Fibroblast of mammary gland (primary cell): Measurements from ENCODE around the gene CENATAC.

Experiments used
- DNase-seq: peaks from one replicate; pipeline ENCODE4 v3.0.0-alpha.2; 2010; ENCODE audit warnings: low read depth
- H3K4me3 ChIP-seq: 2 replicates; pipeline ENCODE4 v1.5.1; 2011; ENCODE audit warnings: low read depth, mild to moderate bottlenecking, low read length, moderate library complexity; ENCODE audit not compliant: control insufficient read depth
- TF ChIP-seq, protein P1 (sequence below): conservative IDR thresholded peaks from 2 replicates; pipeline ENCODE4 v1.5.1; 2011; ENCODE audit warnings: low read depth, low read length, inconsistent platforms; ENCODE audit not compliant: control insufficient read depth, insufficient read depth

The CENATAC gene

DNA sequence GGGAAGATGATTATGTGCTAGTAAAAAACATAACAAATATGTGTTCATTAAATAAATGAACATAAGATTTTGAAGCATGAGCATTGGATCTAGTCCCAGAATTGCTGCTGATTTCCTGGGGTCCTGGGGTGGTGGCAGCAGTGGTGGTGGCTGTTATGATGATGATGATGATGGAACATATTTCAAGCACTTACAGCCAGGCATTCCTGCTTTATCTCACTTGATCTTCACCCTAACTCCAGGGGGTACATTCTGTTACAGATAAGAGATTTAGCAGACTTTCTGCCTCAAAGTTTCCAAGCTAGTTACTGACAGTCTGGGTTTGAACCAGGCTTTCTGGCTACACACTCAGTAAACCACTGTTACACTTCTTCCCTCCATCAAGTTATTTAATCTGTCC is 25.8 kb downstream of the CENATAC start:
- TF ChIP-seq, protein P1, sequence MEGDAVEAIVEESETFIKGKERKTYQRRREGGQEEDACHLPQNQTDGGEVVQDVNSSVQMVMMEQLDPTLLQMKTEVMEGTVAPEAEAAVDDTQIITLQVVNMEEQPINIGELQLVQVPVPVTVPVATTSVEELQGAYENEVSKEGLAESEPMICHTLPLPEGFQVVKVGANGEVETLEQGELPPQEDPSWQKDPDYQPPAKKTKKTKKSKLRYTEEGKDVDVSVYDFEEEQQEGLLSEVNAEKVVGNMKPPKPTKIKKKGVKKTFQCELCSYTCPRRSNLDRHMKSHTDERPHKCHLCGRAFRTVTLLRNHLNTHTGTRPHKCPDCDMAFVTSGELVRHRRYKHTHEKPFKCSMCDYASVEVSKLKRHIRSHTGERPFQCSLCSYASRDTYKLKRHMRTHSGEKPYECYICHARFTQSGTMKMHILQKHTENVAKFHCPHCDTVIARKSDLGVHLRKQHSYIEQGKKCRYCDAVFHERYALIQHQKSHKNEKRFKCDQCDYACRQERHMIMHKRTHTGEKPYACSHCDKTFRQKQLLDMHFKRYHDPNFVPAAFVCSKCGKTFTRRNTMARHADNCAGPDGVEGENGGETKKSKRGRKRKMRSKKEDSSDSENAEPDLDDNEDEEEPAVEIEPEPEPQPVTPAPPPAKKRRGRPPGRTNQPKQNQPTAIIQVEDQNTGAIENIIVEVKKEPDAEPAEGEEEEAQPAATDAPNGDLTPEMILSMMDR = no peak
- no peak overlapping the region for H3K4me3 ChIP-seq
- DNase-seq = no peak

DNA sequence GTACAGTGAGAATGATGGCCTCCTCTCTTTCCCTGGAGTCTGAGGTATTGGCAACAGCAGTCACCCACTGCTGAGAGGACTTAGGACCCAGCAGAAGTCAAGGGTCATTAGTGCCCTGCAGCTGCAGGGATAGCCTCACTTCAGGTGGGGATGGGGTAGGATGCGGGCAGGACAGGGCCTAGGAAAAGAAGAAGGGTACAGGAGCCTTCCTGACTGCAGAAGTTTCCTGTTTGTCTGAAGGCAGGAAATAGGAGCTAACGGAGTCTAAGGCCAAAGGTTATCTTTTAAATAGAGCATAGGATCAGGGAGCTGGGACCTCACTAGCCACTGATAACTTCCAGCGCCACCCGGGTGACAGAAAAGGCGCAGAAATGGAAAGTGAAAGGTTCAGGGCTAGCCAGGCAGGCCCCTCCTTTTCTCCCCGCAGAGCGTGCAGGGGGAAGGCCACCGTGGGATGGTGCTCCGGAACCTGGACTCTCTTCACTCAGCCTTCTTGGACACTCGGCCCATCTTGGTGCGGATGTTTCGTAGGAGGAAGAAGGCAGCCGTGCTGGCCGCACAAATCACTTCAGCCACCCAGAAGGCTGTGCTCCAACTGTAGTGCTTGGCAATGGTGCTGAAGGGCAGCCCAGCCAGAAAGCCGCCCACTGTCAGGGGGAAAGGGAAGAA is 26.6 kb downstream of the CENATAC start:
- TF ChIP-seq, protein P1 = no peak
- no peak overlapping the region for H3K4me3 ChIP-seq
- DNase-seq = no peak

DNA sequence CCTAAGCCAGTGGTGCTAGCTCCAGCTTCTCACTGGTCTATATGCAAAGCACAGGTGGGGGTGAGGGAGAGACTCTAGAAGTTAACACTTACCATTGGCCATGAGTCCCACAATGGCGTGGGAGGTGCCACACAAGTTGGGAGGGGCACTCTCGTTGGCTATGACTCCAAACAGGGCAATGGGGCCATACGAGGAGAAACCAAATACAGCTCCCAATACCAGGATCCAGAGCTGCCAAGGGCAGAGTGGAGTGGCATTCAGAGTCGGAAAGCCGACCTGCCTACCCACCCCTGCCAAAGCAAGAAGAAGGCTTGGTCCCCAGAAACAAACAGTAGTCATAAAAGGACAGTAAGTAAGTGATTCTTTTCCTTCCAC is 27.1 kb downstream of the CENATAC start:
- no peak for DNase-seq
- no peak overlapping the region for H3K4me3 ChIP-seq
- TF ChIP-seq, protein P1 = no peak

DNA sequence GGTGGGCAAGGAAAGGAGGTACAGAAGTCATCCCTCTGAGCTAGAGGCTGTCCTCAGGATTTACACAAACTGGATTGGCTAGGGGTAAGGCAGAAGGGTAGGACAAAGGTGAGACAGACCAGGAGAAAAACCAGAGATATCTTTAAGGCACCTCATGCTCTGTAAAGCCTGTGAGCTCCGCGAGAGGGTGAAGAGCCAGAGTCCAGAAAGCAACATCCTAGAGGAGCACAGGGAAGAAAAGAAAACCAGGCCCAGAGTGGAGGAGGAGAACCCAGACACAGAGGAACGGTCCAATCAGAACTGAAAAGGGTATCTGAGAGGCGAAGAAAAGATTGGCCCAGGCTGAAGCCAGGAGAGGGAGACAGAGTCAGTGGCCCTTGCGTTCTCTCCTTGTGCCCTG is 27.6 kb downstream of the CENATAC start:
- no peak overlapping the region for H3K4me3 ChIP-seq
- TF ChIP-seq, protein P1 = no peak

DNA sequence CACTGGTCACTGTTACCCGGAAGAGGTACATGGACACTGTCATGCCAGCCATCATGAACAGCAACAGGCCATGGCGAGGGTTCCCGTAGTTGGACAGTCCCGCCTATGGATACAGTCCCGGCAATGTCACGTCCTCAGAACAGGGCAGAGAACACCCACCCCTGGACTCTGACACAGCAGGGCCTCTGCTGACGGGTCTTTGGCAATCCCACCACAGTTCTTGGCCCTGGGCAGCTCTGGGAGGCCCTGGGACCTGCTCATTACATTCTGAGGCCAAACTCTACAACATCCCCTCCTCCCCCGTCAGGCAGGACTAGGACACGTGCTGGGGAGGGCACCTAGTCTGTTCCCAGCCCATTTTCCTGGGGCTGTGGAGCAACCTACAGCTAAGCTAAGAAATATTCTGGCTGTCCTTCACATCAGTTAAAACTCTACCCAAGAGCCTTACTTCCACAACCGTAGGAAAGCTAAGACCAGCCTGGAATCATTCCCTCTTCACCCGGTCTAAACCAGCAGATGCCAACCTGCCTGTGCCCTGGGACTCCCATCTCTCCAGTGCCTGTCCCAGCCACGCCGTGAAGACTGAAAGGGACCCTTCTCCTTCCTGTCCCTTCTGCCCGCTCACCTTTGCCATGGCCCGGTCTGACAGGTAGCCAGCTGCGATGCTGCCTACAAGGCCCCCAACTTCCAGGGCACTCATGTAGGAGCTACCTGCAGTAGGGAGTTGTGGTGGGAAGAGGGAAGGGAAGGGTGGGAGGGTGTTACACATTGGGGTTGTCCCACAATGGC is 28.2 kb downstream of the CENATAC start:
- DNase-seq = no peak
- H3K4me3 ChIP-seq = no peak overlapping the region
- TF ChIP-seq, protein P1 = no peak

More for the DNA sequence above, 27.6 kb downstream of the CENATAC start:
- no peak for DNase-seq

DNA sequence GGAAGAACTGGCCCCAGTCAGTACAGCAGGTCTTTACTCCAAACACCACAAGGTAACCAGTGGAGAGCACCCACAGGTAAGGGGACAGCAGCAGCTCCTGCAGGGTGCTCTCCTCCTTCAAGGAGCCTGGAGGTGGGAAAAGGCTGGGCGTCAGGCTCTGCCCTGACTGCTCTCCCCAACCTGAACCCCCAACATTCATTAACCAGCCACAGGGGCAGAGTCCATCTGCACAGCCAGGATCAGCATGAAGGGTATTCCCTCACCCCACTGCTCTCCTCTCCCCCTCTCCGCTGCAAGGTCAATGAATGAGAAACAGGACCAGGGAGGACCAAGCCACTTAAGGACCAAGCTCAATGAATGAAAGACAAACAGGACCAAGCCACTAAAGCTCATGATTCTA is 29.0 kb downstream of the CENATAC start:
- DNase-seq = no peak
- H3K4me3 ChIP-seq = no peak overlapping the region
- TF ChIP-seq, protein P1 = no peak
